ENCODE results near the gene EP400.

Gene EP400

DNA sequence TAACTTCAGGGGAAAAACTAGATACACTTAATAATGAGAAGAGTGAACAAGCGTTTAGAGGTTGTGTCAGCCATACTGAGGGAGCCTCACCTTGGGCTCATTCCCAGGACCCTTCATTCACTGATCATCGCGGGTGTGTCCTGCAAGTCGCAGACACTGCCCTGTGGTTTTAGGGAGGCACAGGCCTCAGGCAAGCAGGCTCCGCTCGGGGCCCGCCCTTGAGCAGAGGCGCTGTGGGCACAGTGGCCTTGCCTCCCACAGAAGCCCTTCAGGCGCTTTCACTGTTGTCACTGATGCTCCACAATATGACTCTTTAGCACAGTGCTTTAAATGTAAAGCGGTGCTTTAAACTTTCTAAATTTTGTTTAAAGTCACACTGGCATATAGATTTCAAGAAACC, 127.0 kb downstream of the EP400 start:
- H3K36me3 ChIP-seq (replicated peaks; ENCODE audit: low read depth, low read length), result peaks cover 49% of the 10 kb centered on the region

GRCh38 chr12:132077322-132078100, 127.8 kb downstream of the EP400 start:
- H3K4me2 ChIP-seq (ENCODE audit: low read length), result no peak overlapping the region
- no peak overlapping the region for H2AFZ ChIP-seq (ENCODE audit: low read depth, low read length)
- H3K27me3 ChIP-seq (ENCODE audit: low read depth, low read length), result no peaks in the 10 kb centered on the region
- H3K4me3 ChIP-seq (ENCODE audit: low read length), result no peak overlapping the region
- no peaks in the 10 kb centered on the region for H3K79me2 ChIP-seq (ENCODE audit: low read length)
- peaks cover 43% of the 10 kb centered on the region for H3K36me3 ChIP-seq (replicated peaks; ENCODE audit: low read depth, low read length)
- TF ChIP-seq CTCF (IDR thresholded peaks at IDR 0.05; ENCODE audit: low read depth, low read length) (no peak), EZH2phosphoT487 (IDR thresholded peaks at IDR 0.05; ENCODE audit: low read depth) (no peak)
- peaks cover 15% of the 10 kb centered on the region for H3K4me1 ChIP-seq (ENCODE audit: low read length)
- no peaks in the 10 kb centered on the region for H4K20me1 ChIP-seq (ENCODE audit: insufficient read depth, low read length)
- no peak overlapping the region for H3K27ac ChIP-seq (ENCODE audit: low read length)
- H3K9ac ChIP-seq (ENCODE audit: low read length), result no peak overlapping the region
- no peaks in the 10 kb centered on the region for H3K9me3 ChIP-seq (ENCODE audit: insufficient read depth, low read length)

More for the DNA sequence above, 127.0 kb downstream of the EP400 start:
- Histone ChIP-seq H3K9me3 (ENCODE audit: insufficient read depth, low read length) (no peaks in the 10 kb centered on the region), H2AFZ (ENCODE audit: low read depth, low read length) (no peak overlapping the region), H3K4me2 (ENCODE audit: low read length) (no peak overlapping the region), H3K27me3 (ENCODE audit: low read depth, low read length) (no peaks in the 10 kb centered on the region), H3K27ac (ENCODE audit: low read length) (no peak overlapping the region), H3K4me3 (ENCODE audit: low read length) (no peak overlapping the region), H3K9ac (ENCODE audit: low read length) (no peak overlapping the region), H3K4me1 (ENCODE audit: low read length) (peaks cover 20% of the 10 kb centered on the region), H3K79me2 (ENCODE audit: low read length) (no peaks in the 10 kb centered on the region), H4K20me1 (ENCODE audit: insufficient read depth, low read length) (no peaks in the 10 kb centered on the region)
- TF ChIP-seq EZH2phosphoT487 (IDR thresholded peaks at IDR 0.05; ENCODE audit: low read depth), result no peak
- no peak for TF ChIP-seq CTCF (IDR thresholded peaks at IDR 0.05; ENCODE audit: low read depth, low read length)

DNA sequence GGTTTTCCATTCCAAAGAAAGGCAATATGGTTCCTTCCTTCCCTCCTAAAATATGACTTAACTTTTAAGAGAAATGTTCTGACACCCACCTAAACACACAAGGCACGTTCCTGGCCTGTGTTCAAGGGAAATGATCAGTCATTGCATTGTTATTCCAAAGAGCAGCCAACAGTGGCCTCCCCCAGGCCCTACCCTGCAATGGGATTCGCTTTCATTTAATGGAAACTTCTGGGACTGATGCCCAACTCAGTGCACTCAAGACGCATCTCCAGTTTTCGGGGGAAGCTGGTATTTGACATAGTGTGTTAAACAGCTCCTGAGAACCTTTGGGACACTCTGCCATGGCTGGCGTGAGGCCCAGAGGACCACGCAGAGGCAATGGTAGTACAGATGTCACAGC, 128.4 kb downstream of the EP400 start:
- H4K20me1 ChIP-seq (ENCODE audit: insufficient read depth, low read length), result no peaks in the 10 kb centered on the region
- H3K36me3 ChIP-seq (replicated peaks; ENCODE audit: low read depth, low read length), result peaks cover 38% of the 10 kb centered on the region
- no peaks in the 10 kb centered on the region for H3K79me2 ChIP-seq (ENCODE audit: low read length)
- no peak overlapping the region for H3K4me3 ChIP-seq (ENCODE audit: low read length)
- no peak overlapping the region for H3K27ac ChIP-seq (ENCODE audit: low read length)
- H3K4me1 ChIP-seq (ENCODE audit: low read length), result peaks cover 15% of the 10 kb centered on the region
- no peak overlapping the region for H2AFZ ChIP-seq (ENCODE audit: low read depth, low read length)
- TF ChIP-seq EZH2phosphoT487 (IDR thresholded peaks at IDR 0.05; ENCODE audit: low read depth) (no peak), CTCF (IDR thresholded peaks at IDR 0.05; ENCODE audit: low read depth, low read length) (no peak)
- no peak overlapping the region for H3K4me2 ChIP-seq (ENCODE audit: low read length)
- H3K9me3 ChIP-seq (ENCODE audit: insufficient read depth, low read length), result no peaks in the 10 kb centered on the region
- H3K9ac ChIP-seq (ENCODE audit: low read length), result no peak overlapping the region
- H3K27me3 ChIP-seq (ENCODE audit: low read depth, low read length), result no peaks in the 10 kb centered on the region

- H3K79me2 ChIP-seq (ENCODE audit: low read length), result no peaks in the 10 kb centered on the region
- H3K27ac ChIP-seq (ENCODE audit: low read length), result no peak overlapping the region
- H3K4me1 ChIP-seq (ENCODE audit: low read length), result peaks cover 17% of the 10 kb centered on the region
- H3K36me3 ChIP-seq (replicated peaks; ENCODE audit: low read depth, low read length), result peaks cover 38% of the 10 kb centered on the region
- no peaks in the 10 kb centered on the region for H4K20me1 ChIP-seq (ENCODE audit: insufficient read depth, low read length)
- TF ChIP-seq EZH2phosphoT487 (IDR thresholded peaks at IDR 0.05; ENCODE audit: low read depth), result no peak
- TF ChIP-seq CTCF (IDR thresholded peaks at IDR 0.05; ENCODE audit: low read depth, low read length), result no peak
- H3K27me3 ChIP-seq (ENCODE audit: low read depth, low read length), result no peaks in the 10 kb centered on the region
- H3K9ac ChIP-seq (ENCODE audit: low read length), result no peak overlapping the region
- no peak overlapping the region for H2AFZ ChIP-seq (ENCODE audit: low read depth, low read length)
- H3K4me3 ChIP-seq (ENCODE audit: low read length), result no peak overlapping the region
- no peaks in the 10 kb centered on the region for H3K9me3 ChIP-seq (ENCODE audit: insufficient read depth, low read length)
- H3K4me2 ChIP-seq (ENCODE audit: low read length), result no peak overlapping the region
These were observed 129.5 kb downstream of the EP400 start for GRCh38 chr12:132079200-132079599.

All from OCI-LY3 (cell line).